CD14-positive monocyte (primary cell): ENCODE results near the gene GDF10. TPM values are rescaled to one million over a fixed set of nuclear protein-coding genes. Genes with fewer than 3 reads are reported as not detected.

ENCODE experiments used
- DNase-seq, 3 donors: peaks; one replicate each; pipeline ENCODE4 v3.0.0-alpha.2; 2011 to 2022
- H2AFZ ChIP-seq: 2 replicates; pipeline ENCODE4 v1.6.0; 2012; ENCODE audit warnings: mild to moderate bottlenecking, low read depth, low read length, inconsistent platforms; ENCODE audit not compliant: insufficient read depth, poor library complexity, severe bottlenecking
- H3K27ac ChIP-seq, 2 donors: 1 replicate in 1 of 2; 2 replicates in 1 of 2; pipeline ENCODE4 v1.5.1; 2012 to 2013; ENCODE audit warnings: low read length in 2 of 2, control low read depth in 1 of 2, inconsistent platforms in 1 of 2, low read depth in 1 of 2, mild to moderate bottlenecking in 1 of 2
- H3K27me3 ChIP-seq, 2 donors: one replicate each; pipeline versions ENCODE4 v1.6.0 to v1.6.1; 2011 to 2013; ENCODE audit warnings: low read length in 2 of 2; ENCODE audit not compliant: control insufficient read depth in 2 of 2, insufficient read depth in 2 of 2
- H3K36me3 ChIP-seq, 2 donors: replicated peaks in 1 of 2; 1 replicate in 1 of 2; 2 replicates in 1 of 2; pipeline versions ENCODE4 v1.5.1 to v1.6.1; 2012 to 2013; ENCODE audit warnings: low read length in 2 of 2, control low read depth in 1 of 2, inconsistent platforms in 1 of 2, mild to moderate bottlenecking in 1 of 2; ENCODE audit not compliant: insufficient read depth in 2 of 2, control insufficient read depth in 1 of 2
- H3K4me1 ChIP-seq, 2 donors: 1 replicate in 1 of 2; 2 replicates in 1 of 2; pipeline versions ENCODE4 v1.5.1 to v1.6.1; 2012 to 2013; ENCODE audit warnings: low read length in 2 of 2, control low read depth in 1 of 2, inconsistent platforms in 1 of 2, mild to moderate bottlenecking in 1 of 2, moderate library complexity in 1 of 2; ENCODE audit not compliant: insufficient read depth in 2 of 2, control insufficient read depth in 1 of 2
- H3K4me2 ChIP-seq: replicated peaks from 2 replicates; pipeline ENCODE3; 2012; ENCODE audit warnings: low read length, moderate library complexity, mild to moderate bottlenecking; ENCODE audit not compliant: poor library complexity, severe bottlenecking; ENCODE audit errors: extremely low read depth
- H3K4me3 ChIP-seq, 3 experiments: fragments of 200-600 bp in 1 of 3; sonication (generic) in 1 of 3; replicated peaks in 1 of 3; 1 replicate in 2 of 3; 2 replicates in 1 of 3; pipeline ENCODE4 v1.5.1; 2011 to 2013; ENCODE audit warnings: low read length in 3 of 3, mild to moderate bottlenecking in 3 of 3, control low read depth in 2 of 3, low read depth in 2 of 3, inconsistent platforms in 1 of 3, moderate library complexity in 1 of 3
- H3K79me2 ChIP-seq: 2 replicates; pipeline ENCODE4 v1.6.0; 2012; ENCODE audit warnings: mild to moderate bottlenecking, control low read depth, inconsistent platforms, low read length, moderate library complexity; ENCODE audit not compliant: insufficient read depth
- H3K9ac ChIP-seq: 2 replicates; pipeline ENCODE4 v1.6.0; 2017; ENCODE audit warnings: low read length, mild to moderate bottlenecking; ENCODE audit not compliant: insufficient read depth, poor library complexity, severe bottlenecking
- H3K9me3 ChIP-seq, 2 donors: replicated peaks in 1 of 2; 1 replicate in 1 of 2; 2 replicates in 1 of 2; pipeline versions ENCODE4 v1.5.1 to v1.6.1; 2012 to 2013; ENCODE audit warnings: low read length in 2 of 2, control low read depth in 1 of 2; ENCODE audit not compliant: control insufficient read depth in 1 of 2, insufficient read depth in 1 of 2
- H4K20me1 ChIP-seq: 2 replicates; pipeline ENCODE4 v1.6.0; 2012; ENCODE audit warnings: mild to moderate bottlenecking, low read length, control low read depth, moderate library complexity; ENCODE audit not compliant: insufficient read depth
- H3K27ac Mint-ChIP-seq, 7 donors: one replicate each; pipeline ENCODE4 v1.8.0; 2020; ENCODE audit warnings: mild to moderate bottlenecking in 7 of 7, mixed read lengths in 7 of 7, moderate library complexity in 6 of 7, inconsistent platforms in 2 of 7
- H3K27me3 Mint-ChIP-seq, 3 donors: one replicate each; pipeline ENCODE4 v1.8.0; 2021 to 2022; ENCODE audit warnings: low read depth in 3 of 3, mild to moderate bottlenecking in 3 of 3, mixed read lengths in 3 of 3, moderate library complexity in 3 of 3, inconsistent platforms in 1 of 3
- H3K36me3 Mint-ChIP-seq, 2 donors: one replicate each; pipeline ENCODE4 v1.8.0; 2020; ENCODE audit warnings: mixed read lengths in 2 of 2, inconsistent platforms in 1 of 2, mild to moderate bottlenecking in 1 of 2
- H3K4me1 Mint-ChIP-seq: one replicate; pipeline ENCODE4 v1.8.0; 2020; ENCODE audit warnings: mild to moderate bottlenecking, mixed read lengths
- H3K4me3 Mint-ChIP-seq, 2 donors: one replicate each; pipeline ENCODE4 v1.8.0; 2020; ENCODE audit warnings: mild to moderate bottlenecking in 2 of 2, mixed read lengths in 2 of 2, moderate library complexity in 1 of 2
- H3K9me3 Mint-ChIP-seq, 7 donors: one replicate each; pipeline ENCODE4 v1.8.0; 2020 to 2022; ENCODE audit warnings: mixed read lengths in 7 of 7, mild to moderate bottlenecking in 6 of 7, moderate library complexity in 6 of 7, inconsistent platforms in 2 of 7
- WGBS: methylation state at CpG from one replicate; pipeline ENCODE4 v1.1.5; 2013; ENCODE audit warnings: missing lambda C conversion rate; ENCODE audit not compliant: insufficient coverage; 5-methylcytosine and 5-hydroxymethylcytosine counted together
- intact Hi-C, 2 donors: fragments of 100-400 bp; cut with micrococcal nuclease; formaldehyde crosslinking; loops; one replicate each; pipeline versions ENCODE4 v1.15.0 to v1.15.1; 2023
- polyA plus RNA-seq, 3 donors: library from polyadenylated mRNA; depleted of rRNA in 1 of 3; unstranded in 2 of 3; stranded (reverse) in 1 of 3; fragments of 300-500 nt in 2 of 3; fragments of >200 nt in 1 of 3; fragmentation: Illumina TruSeq in 2 of 3; gene quantifications; 1 replicate in 2 of 3; 2 replicates in 1 of 3; pipeline ENCODE4 v1.2.3, GENCODE V29; 2012 to 2021
- TF ChIP-seq, protein P1 (sequence below): fragments of 200-600 bp; IDR thresholded peaks from one replicate; pipeline ENCODE4 v1.8.0; 2022; ENCODE audit warnings: antibody characterized with exemption, mild to moderate bottlenecking

GDF10 gene
- polyA plus RNA-seq, 3 donors: not detected

- Histone ChIP-seq H3K4me3 (no peak overlapping the region), H3K4me2 (no peak overlapping the region), H3K27me3 (no peaks in the 10 kb centered on the region), H3K9me3 (no peaks in the 10 kb centered on the region), H3K9ac (no peak overlapping the region), H3K79me2 (no peaks in the 10 kb centered on the region), H3K36me3 (no peaks in the 10 kb centered on the region), H4K20me1 (no peaks in the 10 kb centered on the region), H3K27ac (no peak overlapping the region), H2AFZ (no peak overlapping the region), H3K4me1 (peaks cover 19 to 21% of the 10 kb centered on the region in 2 donors)
- TF ChIP-seq, protein P1, sequence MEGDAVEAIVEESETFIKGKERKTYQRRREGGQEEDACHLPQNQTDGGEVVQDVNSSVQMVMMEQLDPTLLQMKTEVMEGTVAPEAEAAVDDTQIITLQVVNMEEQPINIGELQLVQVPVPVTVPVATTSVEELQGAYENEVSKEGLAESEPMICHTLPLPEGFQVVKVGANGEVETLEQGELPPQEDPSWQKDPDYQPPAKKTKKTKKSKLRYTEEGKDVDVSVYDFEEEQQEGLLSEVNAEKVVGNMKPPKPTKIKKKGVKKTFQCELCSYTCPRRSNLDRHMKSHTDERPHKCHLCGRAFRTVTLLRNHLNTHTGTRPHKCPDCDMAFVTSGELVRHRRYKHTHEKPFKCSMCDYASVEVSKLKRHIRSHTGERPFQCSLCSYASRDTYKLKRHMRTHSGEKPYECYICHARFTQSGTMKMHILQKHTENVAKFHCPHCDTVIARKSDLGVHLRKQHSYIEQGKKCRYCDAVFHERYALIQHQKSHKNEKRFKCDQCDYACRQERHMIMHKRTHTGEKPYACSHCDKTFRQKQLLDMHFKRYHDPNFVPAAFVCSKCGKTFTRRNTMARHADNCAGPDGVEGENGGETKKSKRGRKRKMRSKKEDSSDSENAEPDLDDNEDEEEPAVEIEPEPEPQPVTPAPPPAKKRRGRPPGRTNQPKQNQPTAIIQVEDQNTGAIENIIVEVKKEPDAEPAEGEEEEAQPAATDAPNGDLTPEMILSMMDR: no peak
- Mint-ChIP-seq H3K4me1 (peaks cover 26% of the 10 kb centered on the region), H3K27me3 (peaks cover 2 to 14% (median 10%) of the 10 kb centered on the region in 3 donors), H3K27ac (no peak overlapping the region), H3K36me3 (no peaks in the 10 kb centered on the region), H3K9me3 (peaks cover 0 to 5% (median 0%) of the 10 kb centered on the region in 7 donors), H3K4me3 (no peak overlapping the region)
- intact Hi-C loops: no loop called here
- 75% methylated on average over 2 of the region's 6 CpGs for whole genome bisulfite sequencing
- no peak for DNase-seq
Observed at GRCh38 chr10:47282005-47282656, 17.9 kb upstream of the GDF10 start.

DNA sequence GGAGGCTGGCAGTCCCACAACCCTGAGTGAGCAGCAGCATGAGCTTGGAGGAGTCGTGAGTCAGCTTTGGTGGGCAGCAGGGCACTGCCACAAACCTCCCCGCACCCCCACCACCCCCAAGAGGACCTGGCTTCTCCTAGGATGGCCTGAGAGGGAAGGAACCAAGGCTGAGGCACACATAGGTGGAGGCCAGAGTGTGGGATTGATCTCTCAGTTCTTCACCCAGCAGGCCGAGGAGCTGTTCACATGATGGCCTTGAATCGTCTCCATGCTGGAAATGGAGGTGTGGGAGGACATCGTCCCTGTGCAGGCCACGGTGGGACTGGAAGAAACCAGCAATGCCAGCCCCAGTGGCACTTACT is 17.4 kb upstream of the GDF10 start:
- H3K27ac ChIP-seq: no peak overlapping the region
- Mint-ChIP-seq H3K4me3 (no peak overlapping the region), H3K36me3 (no peaks in the 10 kb centered on the region), H3K27me3 (peaks cover 2 to 14% (median 12%) of the 10 kb centered on the region in 3 donors), H3K4me1 (peaks cover 25% of the 10 kb centered on the region), H3K27ac (no peak overlapping the region), H3K9me3 (peaks cover 0 to 5% (median 0%) of the 10 kb centered on the region in 7 donors)
- peaks cover 19 to 21% of the 10 kb centered on the region in 2 donors for H3K4me1 ChIP-seq
- H3K79me2 ChIP-seq: no peaks in the 10 kb centered on the region
- H3K27me3 ChIP-seq: no peaks in the 10 kb centered on the region
- H3K4me3 ChIP-seq: no peak overlapping the region
- no peak for DNase-seq
- intact Hi-C loops: no loop called here
- no peaks in the 10 kb centered on the region for H3K9me3 ChIP-seq
- H3K36me3 ChIP-seq: no peaks in the 10 kb centered on the region
- TF ChIP-seq, protein P1: no peak
- no peak overlapping the region for H3K4me2 ChIP-seq
- H4K20me1 ChIP-seq: no peaks in the 10 kb centered on the region
- no peak overlapping the region for H3K9ac ChIP-seq
- WGBS: 94% methylated on average over 4 of the region's 6 CpGs
- H2AFZ ChIP-seq: no peak overlapping the region
